Keratinocyte (primary cell): ENCODE data around the gene STEAP1.

Source experiments
- CTCF ChIP-seq, 3 experiments: IDR thresholded peaks in 1 of 3; conservative IDR thresholded peaks in 1 of 3; optimal IDR thresholded peaks in 1 of 3; 2 replicates in 2 of 3; 3 replicates in 1 of 3; pipeline versions ENCODE3 to v1.5.1; 2011; ENCODE audit warnings: low read length in 3 of 3, mild to moderate bottlenecking in 3 of 3, moderate library complexity in 2 of 3, control low read depth in 1 of 3, inconsistent platforms in 1 of 3; ENCODE audit not compliant: insufficient read depth in 2 of 3; ENCODE audit errors: extremely low read depth in 1 of 3
- EZH2 ChIP-seq: IDR thresholded peaks from one replicate; pipeline ENCODE4 v1.6.1; 2012; ENCODE audit warnings: inconsistent platforms, mild to moderate bottlenecking, low read length, moderate library complexity

DNA sequence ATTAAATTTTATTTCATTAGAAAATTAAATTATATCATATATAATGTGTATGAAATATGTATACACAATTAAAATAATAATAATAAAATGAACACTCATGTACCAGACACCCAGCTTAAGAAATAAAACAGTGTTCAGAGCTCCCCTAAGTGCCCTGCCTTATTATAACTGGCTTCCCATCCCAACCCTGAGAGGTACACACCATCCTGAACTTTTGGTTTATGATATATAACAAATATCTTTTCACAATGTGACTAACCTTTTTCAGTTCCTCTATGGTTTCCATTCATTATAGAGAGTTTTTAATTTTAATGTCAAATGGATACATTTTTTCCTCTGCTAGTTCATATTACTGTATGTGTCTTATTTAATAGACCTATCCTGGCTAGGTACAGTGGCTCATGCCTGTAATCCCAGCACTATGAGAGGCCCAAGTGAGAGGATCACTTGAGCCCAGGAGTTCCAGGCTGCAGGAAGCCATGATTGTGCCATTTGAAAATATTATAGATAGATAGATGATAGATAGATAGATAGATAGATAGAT is 33.3 kb downstream of the STEAP1 start:
- TF ChIP-seq CTCF (optimal IDR thresholded peaks at IDR 0.05 in 1 of 3, IDR thresholded peaks at IDR 0.05 in 1 of 3, conservative IDR thresholded peaks at IDR 0.05 in 1 of 3; ENCODE audit: extremely low read depth in 1 of 3, insufficient read depth in 2 of 3, low read length in 3 of 3) (no peak), EZH2 (no peak)
